AG04449 (cell line): Measurements from ENCODE around the gene POT1.

Experiments
- CTCF ChIA-PET: fragments of 350-600 bp; formaldehyde crosslinking; extraction: SDS; loops from one replicate; lab custom pipeline; 2021; ENCODE audit warnings: antibody characterized with exemption; lab: Yijun Ruan, JAX
- POLR2A ChIA-PET: fragments of 400-600, 350-600 bp; formaldehyde crosslinking; extraction: SDS; loops from one replicate; lab custom pipeline; 2020; ENCODE audit warnings: antibody characterized with exemption, inconsistent platforms; lab: Yijun Ruan, JAX
- DNase-seq: peaks from one replicate; pipeline ENCODE4 v3.0.0-alpha.2; 2010; ENCODE audit warnings: low read depth, low spot score
- H3K4me3 ChIP-seq: 2 replicates; pipeline ENCODE4 v1.5.1; 2011; ENCODE audit warnings: low read depth, mild to moderate bottlenecking, control low read depth, low read length
- TF ChIP-seq, protein P1 (sequence below): IDR thresholded peaks from one replicate; pipeline ENCODE4 v1.5.1; 2011; ENCODE audit warnings: mild to moderate bottlenecking, moderate library complexity, low read length, control low read depth, inconsistent platforms; ENCODE audit not compliant: insufficient read depth; ENCODE audit errors: missing control alignments

The POT1 gene

DNA sequence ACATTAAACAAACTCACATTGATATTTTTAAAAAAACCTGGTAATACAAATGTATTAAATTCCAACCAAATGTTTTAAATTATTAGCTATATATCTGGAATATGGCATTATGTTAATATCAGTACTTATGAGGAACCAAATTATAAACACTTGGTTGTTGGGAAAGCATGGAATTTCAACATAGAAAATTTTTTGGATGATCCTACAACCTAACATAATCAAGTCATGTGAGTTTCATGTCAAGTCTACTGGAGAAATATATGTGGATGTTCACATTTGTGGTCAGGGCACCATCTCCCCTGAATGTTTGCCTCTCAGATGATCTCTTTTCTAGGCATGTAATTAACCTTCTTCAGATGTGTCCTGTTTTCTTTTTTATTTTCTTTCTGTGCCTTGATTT is 5.2 kb upstream of the POT1 start:
- POLR2A ChIA-PET = no interaction called here
- TF ChIP-seq, protein P1, sequence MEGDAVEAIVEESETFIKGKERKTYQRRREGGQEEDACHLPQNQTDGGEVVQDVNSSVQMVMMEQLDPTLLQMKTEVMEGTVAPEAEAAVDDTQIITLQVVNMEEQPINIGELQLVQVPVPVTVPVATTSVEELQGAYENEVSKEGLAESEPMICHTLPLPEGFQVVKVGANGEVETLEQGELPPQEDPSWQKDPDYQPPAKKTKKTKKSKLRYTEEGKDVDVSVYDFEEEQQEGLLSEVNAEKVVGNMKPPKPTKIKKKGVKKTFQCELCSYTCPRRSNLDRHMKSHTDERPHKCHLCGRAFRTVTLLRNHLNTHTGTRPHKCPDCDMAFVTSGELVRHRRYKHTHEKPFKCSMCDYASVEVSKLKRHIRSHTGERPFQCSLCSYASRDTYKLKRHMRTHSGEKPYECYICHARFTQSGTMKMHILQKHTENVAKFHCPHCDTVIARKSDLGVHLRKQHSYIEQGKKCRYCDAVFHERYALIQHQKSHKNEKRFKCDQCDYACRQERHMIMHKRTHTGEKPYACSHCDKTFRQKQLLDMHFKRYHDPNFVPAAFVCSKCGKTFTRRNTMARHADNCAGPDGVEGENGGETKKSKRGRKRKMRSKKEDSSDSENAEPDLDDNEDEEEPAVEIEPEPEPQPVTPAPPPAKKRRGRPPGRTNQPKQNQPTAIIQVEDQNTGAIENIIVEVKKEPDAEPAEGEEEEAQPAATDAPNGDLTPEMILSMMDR = no peak
- no peak overlapping the region for H3K4me3 ChIP-seq
- no peak for DNase-seq
- CTCF ChIA-PET = no interaction called here

DNA sequence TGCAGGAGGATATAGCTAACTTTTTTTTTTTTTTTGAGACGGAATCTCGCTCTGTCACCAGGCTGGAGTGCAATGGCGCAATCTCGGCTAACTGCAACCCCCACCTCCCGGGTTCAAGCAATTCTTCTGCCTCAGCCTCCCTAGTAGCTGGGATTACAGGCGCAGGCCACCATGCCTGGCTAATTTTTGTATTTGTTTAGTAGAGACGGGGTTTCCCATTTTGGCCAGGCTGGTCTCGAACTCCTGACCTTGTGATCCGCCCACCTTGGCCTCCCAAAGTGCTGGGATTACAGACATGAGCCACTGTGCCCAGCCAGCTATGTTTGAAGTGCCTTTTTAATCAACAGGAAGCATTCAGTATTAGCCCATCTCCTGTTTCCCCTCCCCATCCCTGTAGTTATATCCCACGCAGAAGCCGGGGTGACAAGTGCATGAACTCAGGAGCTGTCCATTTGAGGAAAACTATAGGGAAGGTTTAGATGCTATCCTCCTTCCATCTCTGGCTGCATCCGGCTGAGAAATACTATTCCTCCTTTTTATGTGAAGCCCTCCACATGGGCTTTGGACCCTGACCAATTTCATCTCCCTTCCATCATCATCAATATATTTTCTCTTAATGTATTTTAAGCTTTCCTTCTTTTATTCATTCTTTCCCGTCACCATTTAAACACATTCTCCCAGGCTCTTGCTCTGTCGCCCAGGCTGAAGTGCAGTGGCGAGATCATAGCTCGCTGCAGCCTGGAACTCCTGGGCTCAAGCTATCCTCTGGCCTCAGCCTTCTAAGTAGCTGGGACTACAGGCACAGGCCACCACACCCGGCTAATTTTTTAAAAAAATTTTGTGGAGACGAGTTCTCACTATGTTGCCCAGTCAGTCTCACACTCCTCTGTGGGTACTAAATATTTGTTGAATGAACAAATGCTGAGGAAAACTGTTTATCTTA is 1.3 kb upstream of the POT1 start:
- ChIA-PET POLR2A (no interaction called here), CTCF (no interaction called here)

DNA sequence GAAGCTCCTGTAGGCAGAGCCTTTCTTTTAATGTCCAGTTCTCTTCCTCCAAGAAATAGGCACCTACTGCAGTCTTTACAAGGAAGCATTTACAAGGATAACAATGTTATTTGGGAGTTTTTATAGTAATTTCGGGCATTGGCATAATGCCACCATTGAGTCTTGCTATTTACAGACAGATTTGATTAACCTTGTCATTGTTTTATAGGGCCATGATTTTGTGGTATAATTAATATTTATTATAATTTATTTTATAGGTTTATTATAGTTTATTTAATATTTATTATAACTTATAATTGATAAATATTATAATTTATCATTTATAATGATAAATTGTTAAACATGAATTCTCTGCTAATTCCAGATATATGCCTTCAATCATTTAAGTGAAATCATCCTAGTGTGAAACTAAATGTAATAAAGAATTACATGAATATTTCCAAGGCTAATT is 573 bp upstream of the POT1 start:
- TF ChIP-seq, protein P1 = no peak
- POLR2A ChIA-PET = no interaction called here
- peak overlapping the region; percentile 53 for H3K4me3 ChIP-seq
- CTCF ChIA-PET = no interaction called here
- DNase-seq = no peak

More for the DNA sequence above, 1.3 kb upstream of the POT1 start:
- DNase-seq = no peak
- TF ChIP-seq, protein P1 = no peak
- no peak overlapping the region for H3K4me3 ChIP-seq

DNA sequence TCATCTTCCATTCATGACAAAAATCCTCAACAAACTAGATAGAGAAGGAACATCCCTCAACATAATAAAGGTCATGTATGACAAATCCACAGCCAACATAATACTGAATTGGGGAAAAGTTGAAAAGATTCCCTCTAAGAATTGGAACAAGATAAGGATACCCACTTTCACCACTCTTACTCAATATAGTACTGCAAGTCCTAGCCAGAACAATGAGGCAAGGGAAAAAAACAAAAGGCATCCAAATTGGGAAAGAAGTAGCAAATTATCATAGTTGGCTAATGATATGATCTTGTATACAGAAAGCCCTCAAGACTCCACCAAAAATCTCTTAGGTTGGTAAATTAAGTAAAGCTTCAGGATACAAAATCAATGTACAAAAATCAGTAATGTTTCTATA is 4.7 kb downstream of the POT1 start:
- ChIA-PET CTCF (no interaction called here), POLR2A (no interaction called here)
- no peak for DNase-seq
- no peak overlapping the region for H3K4me3 ChIP-seq
- TF ChIP-seq, protein P1 = no peak

DNA sequence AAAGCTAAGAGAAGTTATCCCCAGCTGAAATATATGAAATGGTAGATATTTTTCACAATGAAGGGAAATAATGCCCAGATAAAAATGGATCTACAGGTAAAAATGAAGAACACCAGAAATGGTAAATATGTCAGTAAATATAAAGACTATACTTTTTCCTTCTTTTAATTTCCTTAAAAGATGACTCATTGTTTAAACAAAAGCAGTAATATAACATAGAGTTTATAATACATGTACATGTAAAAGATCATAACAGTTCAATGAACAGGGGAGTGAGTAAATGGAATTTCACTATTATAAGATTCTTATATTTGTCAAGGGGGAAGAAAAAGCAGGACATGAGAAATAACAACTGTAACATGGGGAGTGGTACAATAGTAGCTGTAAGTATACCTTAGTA is 7.4 kb downstream of the POT1 start:
- no peak for DNase-seq
- ChIA-PET CTCF (no interaction called here), POLR2A (no interaction called here)
- TF ChIP-seq, protein P1 = no peak
- H3K4me3 ChIP-seq = no peak overlapping the region

DNA sequence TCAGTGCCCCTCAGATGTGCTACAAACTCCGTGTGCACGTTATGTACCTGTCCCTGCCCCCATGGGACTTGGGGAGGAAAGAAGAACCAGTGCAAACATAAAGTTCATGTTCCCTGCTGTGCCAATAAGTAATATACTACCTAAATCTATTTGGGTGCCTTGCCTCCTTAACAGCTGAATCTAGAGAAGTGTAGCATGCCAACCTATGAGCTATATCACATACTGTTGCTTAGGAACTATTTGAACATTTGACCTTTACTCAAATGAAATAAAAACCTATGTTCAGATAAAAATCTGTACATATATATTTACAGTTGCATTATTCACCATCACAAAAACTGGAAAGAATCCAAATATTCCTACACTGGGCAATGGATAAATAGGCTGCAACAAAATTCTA is 9.8 kb downstream of the POT1 start:
- POLR2A ChIA-PET = no interaction called here
- H3K4me3 ChIP-seq = no peak overlapping the region
- DNase-seq = no peak
- TF ChIP-seq, protein P1 = no peak
- CTCF ChIA-PET = interaction anchor here (1.0 kb wide), 1 partner anchor 64 kb away, joined by 3 read pairs; no protein-coding TSS in a partner anchor
